ENCODE data around the gene FCRLA. TPM values are rescaled to one million over a fixed set of nuclear protein-coding genes. Genes with fewer than 3 reads are reported as not detected.

The FCRLA gene
- total RNA-seq, 1 experiment from 2014 or later: 0.25 TPM

GRCh38 chr1:161722406-161722805 is 15.4 kb downstream of the FCRLA start:
- no peak overlapping the region for H3K27ac ChIP-seq (ENCODE audit: low read depth, low read length)
- CTCF ChIA-PET: interaction anchor here (1.3 kb wide), 1 partner anchor 16 kb away, joined by 3 read pairs; no protein-coding TSS in a partner anchor
- POLR2A ChIA-PET: no interaction called here
- no peaks in the 10 kb centered on the region for H3K9me2 ChIP-seq (ENCODE audit: insufficient read depth)
- no peak overlapping the region for H3K9ac ChIP-seq (ENCODE audit: low read length)
- peak overlapping the region; percentile 59 for H3K4me2 ChIP-seq (ENCODE audit: low read length)
- no peaks in the 10 kb centered on the region; the same call in 1 of the 2 replicates for H3K79me2 ChIP-seq (ENCODE audit: insufficient read depth, low read length)
- H3K9me3 ChIP-seq (ENCODE audit: control insufficient read depth in 1 of 2, insufficient read depth in 1 of 2, low read depth in 1 of 2, low read length in 2 of 2): no peaks in the 10 kb centered on the region
- no peaks in the 10 kb centered on the region for H4K20me1 ChIP-seq (ENCODE audit: insufficient read depth)
- intact Hi-C loops (cut with micrococcal nuclease): no loop called here
- RAD21 ChIA-PET (ENCODE audit: low non-redundant PET in 1 of 2, low total read pairs in 2 of 2, uncharacterized antibody in 2 of 2, unreplicated experiment in 2 of 2): no interaction called here
- H2AFZ ChIP-seq (ENCODE audit: low read depth, low read length, poor library complexity, severe bottlenecking): peak overlapping the region; percentile 10
- no peak overlapping the region for H3K4me3 ChIP-seq (replicated peaks in 1 of 2; ENCODE audit: low read depth in 1 of 2, low read length in 2 of 2)
- ATAC-seq: no peak
- no peaks in the 10 kb centered on the region for H3K27me3 ChIP-seq (ENCODE audit: insufficient read depth, low read length)
- H3K36me3 ChIP-seq (ENCODE audit: control insufficient read depth in 1 of 2, insufficient read depth in 2 of 2, low read length in 2 of 2): no peaks in the 10 kb centered on the region
- TF ChIP-seq TCF7L2 (IDR thresholded peaks at IDR 0.05; ENCODE audit: borderline replicate concordance, extremely low read depth, insufficient read depth, insufficient read length) (no peak), YY1 (IDR thresholded peaks at IDR 0.05; ENCODE audit: extremely low read depth, insufficient replicate concordance, low read depth, low read length) (no peak), RAD21 (IDR thresholded peaks at IDR 0.05; ENCODE audit: low read depth) (no peak), ZBTB33 (IDR thresholded peaks at IDR 0.05; ENCODE audit: extremely low read depth, insufficient replicate concordance, low read length) (no peak), ZFX (IDR thresholded peaks at IDR 0.05) (no peak), EZH2 (IDR thresholded peaks at IDR 0.05) (no peak), EZH2phosphoT487 (IDR thresholded peaks at IDR 0.05; ENCODE audit: borderline replicate concordance) (no peak), JUND (IDR thresholded peaks at IDR 0.05) (no peak), ATF3 (IDR thresholded peaks at IDR 0.05) (no peak), FOSL1 (IDR thresholded peaks at IDR 0.05; ENCODE audit: low read depth) (no peak), MAX (IDR thresholded peaks at IDR 0.05) (no peak), POLR2A (IDR thresholded peaks at IDR 0.05; ENCODE audit: borderline replicate concordance, extremely low read depth, insufficient read depth, insufficient read length) (no peak), SIN3A (IDR thresholded peaks at IDR 0.05; ENCODE audit: low read depth) (no peak), POLR2AphosphoS5 (IDR thresholded peaks at IDR 0.05; ENCODE audit: low read depth, low read length) (no peak), CEBPB (IDR thresholded peaks at IDR 0.05; ENCODE audit: low read depth) (no peak), CBX3 (IDR thresholded peaks at IDR 0.05; ENCODE audit: low read depth) (no peak), ZNF274 (IDR thresholded peaks at IDR 0.05; ENCODE audit: low read depth, low read length) (no peak), ELF1 (IDR thresholded peaks at IDR 0.05; ENCODE audit: borderline replicate concordance, low read depth) (no peak), SP1 (IDR thresholded peaks at IDR 0.05; ENCODE audit: low read depth) (no peak), EGR1 (IDR thresholded peaks at IDR 0.05; ENCODE audit: low read depth) (no peak)
- BruUV-seq (replicated peaks): no TSS peak
- DNase-seq (ENCODE audit: low read depth, low spot score): no peak
- peaks cover 12 to 59% of the 10 kb centered on the region in 2 experiments for H3K4me1 ChIP-seq (ENCODE audit: control insufficient read depth in 1 of 2, insufficient read depth in 2 of 2, low read length in 2 of 2)
